Stimulated activated CD4-positive, alpha-beta T cell treated with anti-CD3 and anti-CD28 coated beads, Interleukin-2, amount 100 ng/mL, for 48 hours (primary cell): Measurements from ENCODE around the gene GPR160.
"Not testable (repeated sequence)": the region's sequence is repeated elsewhere in the genome, so short reads cannot be mapped to it uniquely, and the experiment has no call there.

Experiments used
- DNase-seq, 2 donors: peaks; one replicate each; pipeline ENCODE4 v3.0.0-alpha.2; 2020

Gene GPR160

DNA sequence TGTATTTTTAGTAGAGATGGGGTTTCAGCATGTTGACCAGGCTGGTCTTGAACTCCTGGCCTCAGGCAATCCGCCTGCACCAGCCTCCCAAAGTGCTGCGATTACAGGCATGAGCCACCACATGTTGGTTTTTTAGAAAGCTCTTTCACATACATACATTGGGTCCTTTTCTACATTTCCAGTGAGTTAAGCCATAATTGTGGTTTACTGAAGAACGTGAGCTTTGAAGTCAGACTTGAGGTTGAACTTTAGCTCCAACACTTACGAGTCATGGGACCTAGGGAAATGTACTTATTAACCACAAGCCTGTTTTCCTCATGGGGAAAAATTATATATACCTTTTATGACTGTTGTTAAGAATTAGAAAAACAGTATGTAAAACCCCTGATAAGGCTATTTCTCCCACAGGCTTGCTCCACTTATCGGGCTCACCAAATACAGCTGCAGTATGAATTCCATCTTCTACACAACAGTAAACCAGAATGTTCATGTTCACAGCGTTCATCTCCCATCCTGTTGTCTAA lies 39.0 kb downstream of the GPR160 start:
- no peak for DNase-seq

DNA sequence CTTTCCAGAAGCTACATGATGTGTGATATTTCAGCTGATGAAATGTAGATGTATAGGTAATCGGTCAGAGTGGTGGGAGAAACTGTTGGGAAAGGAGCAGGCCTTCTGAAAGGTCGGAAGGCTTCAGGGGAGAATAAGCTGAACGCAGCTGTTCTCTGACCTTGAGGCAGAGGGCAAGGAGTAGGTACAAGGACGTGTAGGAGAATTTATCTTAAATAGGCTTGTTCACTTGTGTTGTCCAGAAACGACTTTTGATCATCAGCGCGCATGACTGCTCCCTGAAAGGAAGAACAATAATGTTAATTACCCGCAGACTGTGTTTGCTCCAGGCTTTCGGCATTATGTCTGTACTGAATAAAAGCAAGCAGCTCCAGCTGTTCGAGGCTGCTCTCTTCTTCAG lies 39.6 kb downstream of the GPR160 start:
- no peak for DNase-seq

DNA sequence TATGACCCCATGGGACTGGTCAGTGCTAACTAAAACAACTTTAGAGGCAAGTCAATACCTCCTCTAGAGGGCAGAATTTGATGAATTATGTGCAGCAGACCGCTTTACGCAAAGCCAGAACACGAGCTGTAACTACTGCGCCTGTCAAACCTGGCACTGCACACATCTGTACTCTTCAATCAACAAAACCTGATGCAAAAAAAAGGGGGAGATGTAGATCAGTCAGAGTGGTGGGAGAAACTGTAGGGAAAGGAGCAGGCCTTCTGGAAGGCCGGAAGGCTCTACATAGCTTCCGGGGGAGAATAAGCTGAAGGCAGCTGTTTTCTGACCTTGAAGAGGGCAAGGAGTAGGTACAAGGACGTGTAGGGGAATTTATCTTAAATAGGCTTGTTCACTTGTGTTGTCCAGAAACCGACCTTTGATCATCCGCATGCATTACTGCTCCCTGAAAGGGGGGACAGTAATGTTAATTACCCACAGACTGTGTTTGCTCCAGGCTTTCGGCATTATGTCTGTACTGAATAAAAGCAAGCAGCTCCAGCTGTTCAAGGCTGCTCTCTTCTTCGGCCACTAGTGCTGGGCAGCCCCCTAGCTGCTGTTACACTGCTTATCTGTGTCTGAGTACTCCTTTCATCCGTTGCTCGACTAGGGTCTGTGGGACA lies 41.0 kb downstream of the GPR160 start:
- DNase-seq = no peak

- no peak for DNase-seq
These were observed 41.9 kb downstream of the GPR160 start for GRCh38 chr3:170079536-170080165.

DNA sequence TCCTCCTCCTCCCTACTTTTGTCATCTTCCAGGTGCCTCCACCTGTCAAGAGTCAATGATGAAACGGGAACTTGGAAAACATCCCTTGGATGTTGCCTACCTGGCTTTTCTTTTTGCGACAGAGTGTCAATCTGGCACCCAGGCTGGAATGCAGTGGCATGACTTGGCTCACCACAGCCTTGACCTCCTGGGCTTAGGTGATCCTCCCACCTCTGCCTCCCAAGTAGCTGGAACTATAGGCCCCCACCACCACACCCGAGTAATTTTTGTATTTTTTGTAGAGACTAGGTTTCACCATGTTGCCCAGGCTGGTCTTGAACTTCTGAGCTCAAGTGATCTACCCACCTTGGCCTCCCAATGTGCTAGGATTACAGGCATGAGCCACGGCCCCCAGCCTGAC lies 42.8 kb downstream of the GPR160 start:
- DNase-seq = no peak

GRCh38 chr3:170081079-170081741 lies 43.4 kb downstream of the GPR160 start:
- no peak for DNase-seq

GRCh38 chr3:170083343-170083742 lies 45.5 kb downstream of the GPR160 start:
- DNase-seq = no peak

DNA sequence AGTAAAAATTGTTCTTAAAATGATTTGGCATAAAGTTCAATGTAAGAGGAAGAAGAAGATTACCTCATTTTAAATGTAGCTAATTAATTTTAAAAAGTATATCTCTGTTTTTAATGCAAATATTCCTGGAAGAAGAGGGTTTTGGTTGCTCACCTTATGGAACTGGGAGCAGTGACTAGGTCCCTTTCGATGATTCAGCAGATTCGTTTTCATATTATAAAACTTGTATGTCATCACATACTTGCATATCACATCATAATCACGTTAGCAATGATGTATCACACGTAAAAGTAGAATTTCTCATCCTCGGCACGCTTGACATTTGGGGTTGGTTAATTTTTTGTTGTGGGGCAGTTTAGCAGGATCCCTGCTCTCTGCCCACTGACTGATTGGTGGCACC lies 47.6 kb downstream of the GPR160 start:
- no peak for DNase-seq

DNA sequence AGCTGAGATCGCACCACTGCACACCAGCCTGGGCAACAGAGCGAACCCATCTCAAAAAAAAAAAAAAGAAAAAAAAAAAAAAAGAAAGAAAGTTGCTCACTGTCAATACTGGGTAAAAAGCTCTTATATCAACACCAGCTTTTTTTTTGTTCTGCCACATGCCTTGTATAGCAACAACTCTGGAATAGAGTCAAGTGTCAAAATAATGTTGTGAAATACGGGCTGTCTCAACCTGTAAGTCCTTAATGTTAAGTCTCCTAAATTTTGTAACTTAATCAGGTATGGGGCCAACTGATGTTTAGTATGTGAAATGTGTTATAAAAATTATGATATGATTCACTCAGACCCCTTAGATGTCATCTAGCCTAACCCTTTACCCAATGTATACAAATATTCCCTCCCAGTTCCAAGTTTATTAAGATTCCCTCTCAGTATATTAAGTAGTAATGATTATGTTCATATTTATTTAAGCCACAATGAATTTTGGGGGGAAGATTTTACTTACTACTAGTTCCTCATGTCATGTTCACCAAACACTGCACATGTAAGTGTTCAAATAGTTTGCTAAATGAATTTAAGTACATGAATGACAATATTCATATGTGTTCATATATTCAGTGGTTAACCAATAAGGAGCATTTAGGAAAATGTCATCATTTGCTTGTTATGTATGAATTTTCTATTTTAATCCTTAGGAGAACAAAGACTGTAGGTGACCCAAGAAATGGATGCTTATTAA lies 52.2 kb downstream of the GPR160 start:
- no peak for DNase-seq

DNA sequence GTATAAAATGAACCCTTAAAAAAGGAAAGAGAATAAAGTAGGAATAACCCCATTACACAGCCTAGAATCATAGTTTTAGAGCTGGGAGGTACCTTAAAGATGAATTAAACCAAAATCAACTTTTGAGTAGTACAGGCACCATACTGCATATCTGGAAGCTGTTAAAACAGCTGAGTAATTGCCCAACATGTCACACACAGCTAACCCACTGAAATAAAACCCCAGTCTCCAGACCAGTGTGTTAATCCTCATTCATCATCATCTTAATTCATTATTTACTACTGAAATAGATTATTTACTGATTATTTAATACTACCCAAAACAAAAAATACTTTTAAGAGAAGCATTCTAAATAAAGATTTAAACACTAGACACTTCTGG lies 52.8 kb downstream of the GPR160 start:
- DNase-seq = no peak

GRCh38 chr3:170092907-170093306 lies 55.1 kb downstream of the GPR160 start:
- DNase-seq = no peak

DNA sequence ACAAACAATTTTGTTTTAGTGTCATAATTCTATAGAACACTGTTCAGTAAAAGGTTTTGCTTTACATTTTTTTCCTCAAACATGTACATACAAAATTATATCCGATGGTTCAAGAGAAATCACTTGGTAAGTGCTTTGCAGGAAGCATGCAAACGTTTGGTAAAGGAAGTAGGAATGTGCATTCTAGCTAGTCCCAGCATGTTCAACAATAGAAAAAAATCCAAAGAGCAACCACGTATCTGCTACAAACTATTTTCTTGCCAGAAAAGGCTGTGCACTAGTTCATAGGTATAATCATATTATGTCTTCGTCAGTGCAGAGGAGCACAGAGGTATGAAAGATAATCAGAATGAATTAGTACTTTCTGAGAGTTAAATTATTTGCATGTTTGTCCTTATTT lies 58.0 kb downstream of the GPR160 start:
- DNase-seq = no peak

DNA sequence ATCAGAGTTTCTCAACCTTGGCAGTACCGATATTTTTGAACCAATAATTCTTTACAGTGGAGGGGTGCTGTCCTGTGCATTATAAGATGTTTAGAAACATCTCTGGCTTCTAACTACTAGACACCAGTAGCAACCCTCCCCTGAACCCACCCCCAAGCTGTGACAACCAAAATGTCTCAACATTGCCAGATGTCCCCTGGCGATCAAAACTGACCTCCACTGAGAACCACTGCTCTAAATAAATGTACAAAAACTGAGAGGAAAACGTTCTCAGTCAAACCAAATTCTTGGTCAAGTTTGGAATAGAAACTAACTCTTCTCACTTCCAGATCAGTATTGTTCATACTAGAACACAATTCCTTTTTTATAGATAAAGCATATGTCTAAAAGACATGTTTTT lies 58.5 kb downstream of the GPR160 start:
- no peak for DNase-seq

DNA sequence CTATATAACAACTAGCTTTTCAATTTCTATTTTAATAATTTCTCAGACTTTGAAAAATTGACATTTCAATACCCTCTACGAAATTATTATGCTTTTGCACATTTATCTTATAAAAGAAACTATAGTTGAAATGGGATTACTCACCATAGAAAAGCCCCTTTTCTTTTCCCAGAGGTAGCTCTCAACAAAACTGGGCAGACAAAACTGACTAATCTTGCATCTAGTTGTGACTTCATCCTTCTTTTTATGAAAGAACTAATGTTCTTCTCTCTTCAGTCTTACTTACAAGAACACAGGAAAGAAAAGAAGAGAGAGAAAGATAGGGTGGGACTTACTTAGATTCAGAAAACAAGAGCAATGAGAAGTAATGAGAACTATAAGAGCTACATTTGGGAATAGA lies 61.0 kb downstream of the GPR160 start:
- no peak for DNase-seq

- DNase-seq = no peak
These were observed 63.1 kb downstream of the GPR160 start for GRCh38 chr3:170100944-170101343.

- no peak for DNase-seq
These were observed 64.6 kb downstream of the GPR160 start for GRCh38 chr3:170102431-170102830.

DNA sequence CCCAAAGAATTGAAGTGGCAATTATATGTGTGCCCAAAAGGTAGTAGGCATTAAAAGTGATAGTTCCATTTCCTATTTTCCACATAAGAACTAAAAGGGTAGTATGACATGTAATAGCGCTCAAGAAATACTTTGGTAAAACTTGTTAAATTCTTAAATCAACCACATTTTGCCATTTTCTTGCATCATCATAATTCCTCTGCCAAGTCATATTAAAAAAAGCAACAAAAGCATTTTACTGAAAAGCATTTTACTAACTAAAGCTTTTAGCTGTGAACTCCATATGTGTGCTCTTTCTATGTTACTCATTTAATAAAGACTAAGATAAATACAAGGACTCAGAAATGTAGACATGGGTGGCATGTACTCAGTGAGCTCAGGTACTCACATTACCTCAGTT lies 70.1 kb downstream of the GPR160 start:
- DNase-seq = no peak

GRCh38 chr3:170108955-170109354 lies 71.2 kb downstream of the GPR160 start:
- DNase-seq = no peak

- DNase-seq = no peak
These were observed 71.9 kb downstream of the GPR160 start for GRCh38 chr3:170109579-170110293.

DNA sequence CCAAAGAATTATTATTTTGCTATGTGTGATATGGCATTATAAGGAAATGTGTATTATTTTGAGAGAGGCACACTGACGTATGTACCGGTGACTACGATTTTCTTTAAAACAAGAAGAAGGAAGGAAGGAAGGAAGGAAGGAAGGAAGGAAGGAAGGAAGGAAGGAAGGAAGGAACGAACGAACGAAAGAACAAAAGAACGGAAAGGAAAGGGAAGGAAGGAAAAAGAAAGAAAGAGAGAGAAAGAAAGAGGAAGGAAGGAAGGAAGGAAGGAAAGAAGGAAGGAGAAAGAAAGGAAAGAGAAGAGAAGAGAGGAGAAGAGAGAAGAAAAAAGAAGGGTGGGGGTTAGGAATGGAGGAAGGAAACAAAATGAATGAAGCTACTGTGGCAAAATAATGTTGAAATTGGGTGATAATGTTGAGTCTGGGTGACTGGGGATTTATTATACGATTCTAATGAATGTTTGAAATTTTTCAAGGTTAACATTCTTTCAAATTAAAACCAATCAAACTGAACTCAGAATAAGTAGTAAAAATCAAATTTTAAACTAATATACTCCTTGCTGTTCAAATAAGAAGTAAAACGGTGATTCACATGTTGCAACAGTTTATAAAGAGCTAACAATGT lies 73.5 kb downstream of the GPR160 start:
- no peak for DNase-seq

DNA sequence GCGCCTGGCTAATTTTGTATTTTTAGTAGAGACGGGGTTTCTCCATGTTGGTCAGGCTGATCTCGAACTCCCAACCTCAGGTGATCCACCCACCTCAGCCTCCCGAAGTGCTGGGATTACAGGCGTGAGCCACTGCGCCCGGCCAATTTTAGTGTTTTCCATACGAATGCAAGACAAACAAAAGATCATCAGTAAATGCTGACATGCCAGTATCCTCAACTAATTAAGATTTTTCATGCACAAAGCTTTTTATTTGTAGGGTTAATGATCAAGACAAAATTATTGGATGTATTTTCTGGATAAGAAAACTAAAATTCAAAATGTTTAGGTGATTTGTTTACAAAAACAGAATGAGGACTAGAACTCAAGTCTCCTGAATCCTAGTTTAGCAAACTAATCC lies 76.4 kb downstream of the GPR160 start:
- DNase-seq = not testable (repeated sequence)

- no peak for DNase-seq
These were observed 79.3 kb downstream of the GPR160 start for GRCh38 chr3:170117134-170117533.
